ENCODE data around the gene SNAI1.
"Not testable (repeated sequence)": the region's sequence is repeated elsewhere in the genome, so short reads cannot be mapped to it uniquely, and the experiment has no call there.

- not testable (repeated sequence) for TF ChIP-seq POLR2AphosphoS5, CTCF, POLR2A (IDR thresholded peaks at IDR 0.05)
These were observed 17.9 kb downstream of the SNAI1 start for GRCh38 chr20:50000548-50001222.

All from breast epithelium (tissue), 3 donors.